Stimulated activated CD4-positive, alpha-beta T cell treated with anti-CD3 and anti-CD28 coated beads, Interleukin-2, amount 100 ng/mL, for 24 hours (primary cell): ENCODE results near the gene LYSMD4.
"Not testable (repeated sequence)": the region's sequence is repeated elsewhere in the genome, so short reads cannot be mapped to it uniquely, and the experiment has no call there.

Experiments used
- DNase-seq, 2 donors: peaks; one replicate each; pipeline ENCODE4 v3.0.0-alpha.2; 2020

Gene LYSMD4

GRCh38 chr15:99733268-99734039 lies at the start of gene LYSMD4:
Gene LYSMD4, minus strand, starts transcription at chr15:99733437. Its CDS starts 1,438 bp downstream, at chr15:99731999.
- peak; percentile 99 for DNase-seq

DNA sequence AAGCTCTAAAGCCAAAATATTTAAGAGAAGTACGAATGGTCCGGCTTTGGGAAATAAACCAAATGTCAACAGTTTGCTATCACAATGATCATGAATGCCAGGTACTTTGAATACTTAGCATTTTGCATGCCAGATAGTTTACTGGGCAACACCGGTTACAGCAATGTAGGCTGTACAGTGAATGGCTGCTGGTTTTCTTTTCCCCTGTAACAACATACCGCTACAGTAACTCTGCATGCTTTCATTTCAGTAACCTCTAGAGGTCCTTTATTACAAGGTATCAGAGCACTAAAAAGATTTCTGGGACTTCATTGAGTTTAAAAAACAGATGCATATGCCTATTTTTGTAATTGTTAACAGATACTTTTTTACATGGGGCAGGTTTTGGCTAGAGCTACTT lies 48.8 kb upstream of the LYSMD4 start:
- not testable (repeated sequence) for DNase-seq

GRCh38 chr15:99777144-99777543 lies 43.9 kb upstream of the LYSMD4 start:
- no peak for DNase-seq

DNA sequence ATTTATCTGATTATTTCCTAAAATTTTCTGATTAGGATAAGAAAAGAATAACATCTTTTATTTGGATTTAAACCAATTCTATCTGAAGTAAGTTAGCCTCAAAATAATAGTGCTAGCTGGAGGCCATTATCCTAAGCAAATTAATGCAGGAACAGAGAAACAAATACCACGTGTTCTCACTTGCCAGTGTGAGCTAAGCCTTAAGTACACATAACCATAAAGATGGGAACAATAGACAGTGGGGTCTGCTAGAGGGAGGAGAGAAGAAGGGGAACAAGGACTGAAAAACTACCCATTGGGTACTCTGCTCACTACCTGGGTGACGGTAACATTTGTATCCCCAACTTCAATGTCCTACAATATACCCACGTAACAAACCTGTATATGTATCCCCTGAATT lies 31.3 kb upstream of the LYSMD4 start:
- DNase-seq: no peak

GRCh38 chr15:99763827-99764226 lies 30.6 kb upstream of the LYSMD4 start:
- DNase-seq: no peak

GRCh38 chr15:99762288-99762687 lies 29.1 kb upstream of the LYSMD4 start:
- no peak for DNase-seq

- peak; percentile 23 to 37 for DNase-seq
These were observed 22.6 kb upstream of the LYSMD4 start for GRCh38 chr15:99755692-99756409.

DNA sequence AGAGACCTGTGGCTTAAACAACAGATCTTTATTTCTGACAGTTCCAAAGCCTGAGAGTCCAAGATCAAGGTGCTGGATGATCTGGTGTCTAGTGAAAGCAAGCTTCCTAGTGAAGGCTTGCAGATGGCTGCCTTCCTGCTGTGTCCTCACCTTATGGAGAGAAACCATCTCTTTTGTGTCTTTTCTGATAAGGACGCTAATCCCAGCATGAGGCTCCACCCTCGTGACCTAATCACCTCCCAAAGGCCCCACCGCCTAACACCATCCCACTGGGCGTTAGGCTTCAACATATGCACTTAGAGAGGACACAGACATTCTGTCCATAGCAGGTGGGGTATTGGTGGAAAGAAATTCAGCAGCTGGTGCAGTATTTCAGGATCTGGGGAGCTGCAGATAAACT lies 19.8 kb upstream of the LYSMD4 start:
- DNase-seq: no peak

DNA sequence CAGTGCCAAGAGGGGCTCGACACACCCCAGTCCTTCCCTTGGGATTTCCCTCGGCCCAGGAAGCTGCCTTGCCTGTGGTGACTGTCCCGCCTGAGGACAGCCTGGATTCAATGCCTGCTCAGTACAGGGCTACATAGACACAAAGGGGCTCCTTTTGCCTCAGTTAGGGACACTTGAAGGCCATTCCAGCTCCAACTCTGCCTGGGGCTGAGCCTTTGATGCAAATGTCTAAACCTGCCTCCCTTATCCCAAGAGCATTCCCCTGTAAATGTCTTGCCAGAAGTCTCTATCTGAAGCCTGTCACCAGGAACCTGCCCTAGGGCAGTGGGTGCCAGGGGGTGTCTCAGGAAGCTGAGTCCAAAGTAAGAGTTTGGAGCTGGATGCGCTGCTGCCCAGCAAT lies 19.3 kb upstream of the LYSMD4 start:
- no peak for DNase-seq

DNA sequence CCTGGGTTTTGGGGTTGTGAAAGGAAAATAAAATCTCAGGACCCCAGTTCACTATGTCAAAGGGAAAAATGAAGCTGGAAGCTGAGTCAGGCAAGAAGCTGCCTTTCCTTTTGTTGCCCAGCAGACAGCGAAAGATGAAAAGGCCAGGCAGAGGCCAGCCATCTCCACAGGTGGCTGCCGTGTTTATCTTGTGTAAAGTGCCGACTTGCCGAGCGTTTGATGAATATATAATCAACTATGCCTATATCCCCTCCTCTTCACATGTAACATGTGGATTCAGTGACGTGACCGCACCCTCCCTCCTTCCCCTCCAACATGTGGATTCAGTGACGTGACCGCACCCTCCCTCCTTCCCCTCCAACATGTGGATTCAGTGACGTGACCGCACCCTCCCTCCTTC lies 17.1 kb upstream of the LYSMD4 start:
- not testable (repeated sequence) for DNase-seq

DNA sequence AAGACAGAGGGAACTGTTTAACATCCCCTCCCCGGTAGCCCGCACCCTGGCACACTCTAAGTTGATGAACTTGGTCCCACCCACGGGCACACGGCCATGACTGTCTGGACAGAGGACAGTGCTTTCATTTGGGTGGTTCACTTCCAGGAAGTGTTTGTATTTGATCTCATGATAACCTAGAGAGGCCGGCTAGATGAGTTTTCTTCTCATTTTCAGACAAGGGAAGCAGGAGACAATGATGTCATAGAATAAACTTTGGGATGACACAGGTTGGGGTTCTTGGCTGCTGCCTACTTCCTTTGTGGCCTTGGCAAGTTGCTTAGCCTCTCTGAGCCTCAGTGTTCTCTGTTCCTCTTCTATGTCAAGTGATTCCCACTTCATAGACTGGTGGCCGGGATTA lies 16.1 kb upstream of the LYSMD4 start:
- no peak for DNase-seq

DNA sequence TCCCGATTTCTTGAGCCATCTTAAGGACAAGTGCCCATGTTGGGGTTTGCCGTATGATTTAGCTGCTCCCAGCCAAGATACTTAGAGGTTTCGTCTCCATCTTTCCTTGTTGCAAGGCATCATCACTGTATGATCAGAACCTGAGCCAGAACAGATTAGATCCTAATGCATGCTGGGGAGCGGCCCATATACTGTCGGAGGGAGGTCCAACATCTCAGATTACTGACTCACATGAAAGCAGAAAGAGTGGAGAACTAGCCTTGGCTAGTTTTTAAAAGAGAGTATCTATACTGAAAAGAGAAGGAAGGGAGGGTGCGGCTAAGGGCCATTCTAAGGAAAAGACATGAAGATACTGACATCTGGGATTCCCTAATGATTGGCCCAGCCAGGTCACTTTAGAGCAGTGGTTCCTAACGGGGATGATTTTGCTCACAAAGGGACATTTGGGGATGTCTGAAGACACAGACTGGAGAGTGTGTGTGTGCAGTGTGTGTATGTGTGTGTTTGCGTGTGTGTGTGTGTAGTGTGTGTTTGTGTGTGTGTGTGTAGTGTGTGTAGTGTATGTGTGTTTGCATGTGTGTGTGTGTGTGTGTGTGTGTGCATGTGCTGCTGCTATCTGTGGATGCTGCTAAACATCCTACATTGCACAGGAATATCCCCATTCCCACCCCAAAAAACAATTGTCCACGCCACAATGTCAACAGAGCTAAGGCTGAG lies 12.3 kb upstream of the LYSMD4 start:
- DNase-seq: no peak

- no peak for DNase-seq
These were observed 10.9 kb upstream of the LYSMD4 start for GRCh38 chr15:99744142-99744541.

DNA sequence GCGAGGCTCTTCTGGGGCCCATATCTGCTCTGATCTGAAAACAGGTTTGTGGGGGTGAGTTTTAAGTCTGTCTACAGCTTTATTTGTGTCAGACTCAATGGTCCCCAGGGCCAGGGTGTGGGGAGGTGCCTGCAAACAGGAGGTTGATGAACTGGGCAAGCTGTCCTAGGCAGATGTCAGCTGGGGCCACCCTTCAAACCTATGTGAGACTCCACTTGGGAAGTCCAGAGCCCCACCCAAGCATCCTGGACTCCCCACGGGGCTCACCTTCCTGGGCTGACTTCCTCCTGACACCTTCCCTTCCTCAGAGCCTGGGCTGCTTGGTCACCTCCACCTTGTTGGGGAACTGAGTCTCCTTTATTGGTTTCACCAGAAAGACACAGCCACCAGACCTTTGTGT lies 8.6 kb upstream of the LYSMD4 start:
- DNase-seq: no peak

GRCh38 chr15:99738021-99738847 lies 5.0 kb upstream of the LYSMD4 start:
- no peak for DNase-seq

GRCh38 chr15:99736702-99737101 lies 3.5 kb upstream of the LYSMD4 start:
- no peak for DNase-seq

- DNase-seq: no peak
These were observed 2.6 kb upstream of the LYSMD4 start for GRCh38 chr15:99735868-99736267.

GRCh38 chr15:99734575-99734974 lies 1.3 kb upstream of the LYSMD4 start:
- DNase-seq: no peak

DNA sequence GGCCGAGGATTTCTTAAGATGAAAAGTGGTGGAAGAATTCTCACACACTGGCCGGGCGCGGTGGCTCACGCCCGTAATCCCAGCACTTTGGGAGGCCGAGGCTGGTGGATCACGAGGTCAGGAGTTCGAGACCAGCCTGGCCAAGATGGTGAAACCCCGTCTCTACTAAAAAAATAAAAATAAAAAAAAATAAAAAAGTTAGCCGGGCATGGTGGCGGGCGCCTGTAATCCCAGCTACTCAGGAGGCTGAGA lies 729 bp upstream of the LYSMD4 start:
- DNase-seq: not testable (repeated sequence)

- peak in 1 of 2 donors; percentile 17 for DNase-seq
These were observed 428 bp downstream of the LYSMD4 start for GRCh38 chr15:99732751-99733267.

GRCh38 chr15:99732124-99732750 lies 1.0 kb downstream of the LYSMD4 start:
- DNase-seq: no peak
